HG02759 (cell line): Measurements from ENCODE around the gene CA12.

Experiments
- ATAC-seq: cut with Tn5 transposase; IDR thresholded peaks from one replicate; pipeline ENCODE4 v1.9.1; 2021; ENCODE audit warnings: mild to moderate bottlenecking, moderate library complexity; ENCODE audit not compliant: unreplicated experiment

CA12 gene

DNA sequence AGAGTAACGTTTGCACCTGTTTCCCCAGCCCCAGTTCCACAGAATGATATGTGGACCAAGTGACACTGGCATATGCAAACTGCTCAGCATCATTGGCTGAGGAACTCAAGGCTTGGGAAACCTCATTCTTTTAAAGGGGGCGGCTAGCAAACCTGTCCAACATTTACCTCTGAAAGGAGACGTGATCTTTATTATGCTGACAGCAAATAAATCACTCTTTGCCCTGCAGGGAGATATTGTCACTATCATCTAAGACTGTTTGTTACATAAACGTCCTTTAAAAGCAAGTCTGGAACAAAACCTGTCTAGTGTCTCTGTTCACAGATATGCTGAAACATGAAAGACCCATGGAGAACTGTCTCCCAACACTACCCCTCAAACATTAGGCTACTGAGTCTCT, 21.5 kb downstream of the CA12 start:
- no peak for ATAC-seq

DNA sequence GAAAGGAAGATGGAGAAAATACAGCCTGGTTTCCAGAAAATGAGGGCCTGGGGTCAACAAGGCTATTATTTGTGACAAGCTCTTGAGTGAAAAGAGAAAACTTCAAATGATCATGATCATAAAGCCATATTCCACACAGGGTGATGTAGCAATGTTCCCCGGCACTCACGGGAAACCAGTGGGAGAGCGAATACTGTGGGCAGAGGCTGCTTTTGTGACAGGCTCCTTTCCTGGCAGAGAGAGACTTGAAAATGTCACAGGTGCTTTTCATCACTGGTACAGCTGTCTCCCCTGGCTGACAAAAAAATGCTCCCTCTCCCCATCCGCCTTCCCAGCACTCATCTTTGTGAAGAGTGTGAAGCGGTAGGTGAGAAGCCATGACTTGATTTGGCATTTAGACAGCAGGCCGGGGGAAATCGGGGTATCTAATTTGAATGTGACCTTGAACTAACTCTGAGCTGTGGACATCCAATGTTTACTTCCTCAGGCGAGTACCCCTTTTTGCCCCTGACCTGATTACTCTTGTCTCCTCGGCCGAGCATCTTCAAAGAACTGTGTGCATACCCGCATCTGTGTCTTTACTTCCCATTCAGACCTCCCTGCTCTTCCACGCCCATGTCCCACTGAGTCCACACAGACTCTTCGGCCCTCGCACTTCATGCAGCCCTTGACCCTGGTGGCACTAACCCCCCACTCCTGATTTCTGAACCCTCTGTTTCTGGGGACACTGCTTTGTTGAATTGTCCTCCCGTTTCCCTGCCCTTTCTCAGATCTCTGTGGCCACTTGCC, 23.2 kb downstream of the CA12 start:
- no peak for ATAC-seq

DNA sequence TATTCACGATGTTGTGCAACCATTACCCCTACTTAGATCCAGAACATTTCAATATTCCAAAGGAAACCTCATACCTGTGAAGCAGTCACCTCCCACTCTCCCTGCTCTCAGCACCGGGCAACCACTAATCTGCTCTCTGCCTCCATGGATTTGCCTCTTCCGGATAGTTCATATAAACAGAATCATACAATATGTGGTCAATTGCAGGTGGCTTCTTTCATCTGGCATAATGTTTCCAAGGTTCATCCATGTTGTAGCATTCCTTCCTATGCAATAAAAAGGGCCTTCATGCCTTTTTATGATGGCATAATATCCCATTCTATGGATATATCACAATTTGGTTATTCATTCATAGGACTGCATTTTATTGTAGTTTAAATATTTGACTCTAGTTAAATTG, 23.9 kb downstream of the CA12 start:
- no peak for ATAC-seq

- ATAC-seq: no peak
These were observed 24.6 kb downstream of the CA12 start for GRCh38 chr15:63357061-63357460.

DNA sequence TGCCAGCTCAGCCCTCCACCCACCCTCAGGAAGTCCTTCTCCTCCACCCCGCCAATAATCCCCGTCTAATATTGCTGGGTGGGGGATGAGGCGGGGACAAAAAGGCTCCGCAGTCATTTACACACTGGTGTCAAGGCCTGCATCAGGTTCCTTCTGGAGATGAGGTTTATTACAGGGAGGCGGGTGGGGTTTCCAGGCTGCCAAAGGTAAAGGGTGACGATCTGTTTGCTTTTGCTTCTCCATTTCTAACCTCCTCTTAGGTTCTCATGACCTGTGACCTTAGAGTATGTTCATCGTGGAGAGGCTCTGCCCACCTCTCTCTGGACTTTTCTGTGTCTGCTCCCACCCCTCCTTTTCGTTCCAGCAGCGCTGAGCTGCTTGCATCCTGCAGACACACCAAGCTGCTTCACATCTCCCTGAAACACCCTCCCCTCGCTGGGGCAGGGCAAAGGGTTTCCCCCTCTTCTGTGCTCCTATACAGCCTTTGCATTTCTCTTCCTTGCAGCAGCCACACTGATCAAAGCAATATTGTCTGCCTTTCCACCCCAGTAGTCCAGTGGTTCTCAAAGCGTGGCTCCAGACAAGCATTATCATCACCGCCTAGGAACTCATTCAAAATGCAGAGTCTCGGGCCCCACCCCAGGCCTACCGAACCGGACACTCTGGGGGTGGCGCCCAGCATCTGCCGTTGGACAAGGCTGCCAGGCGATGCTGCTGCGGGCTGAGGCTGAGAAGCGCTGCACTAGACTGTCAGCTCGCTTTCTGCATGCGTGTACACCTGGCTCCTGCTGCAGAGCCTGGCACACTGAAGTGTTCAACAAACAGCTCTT, 26.6 kb downstream of the CA12 start:
- no peak for ATAC-seq

- no peak for ATAC-seq
These were observed 27.8 kb downstream of the CA12 start for GRCh38 chr15:63353887-63354286.

GRCh38 chr15:63353261-63353660, 28.4 kb downstream of the CA12 start:
- ATAC-seq: no peak

GRCh38 chr15:63352808-63353207, 28.8 kb downstream of the CA12 start:
- ATAC-seq: no peak

DNA sequence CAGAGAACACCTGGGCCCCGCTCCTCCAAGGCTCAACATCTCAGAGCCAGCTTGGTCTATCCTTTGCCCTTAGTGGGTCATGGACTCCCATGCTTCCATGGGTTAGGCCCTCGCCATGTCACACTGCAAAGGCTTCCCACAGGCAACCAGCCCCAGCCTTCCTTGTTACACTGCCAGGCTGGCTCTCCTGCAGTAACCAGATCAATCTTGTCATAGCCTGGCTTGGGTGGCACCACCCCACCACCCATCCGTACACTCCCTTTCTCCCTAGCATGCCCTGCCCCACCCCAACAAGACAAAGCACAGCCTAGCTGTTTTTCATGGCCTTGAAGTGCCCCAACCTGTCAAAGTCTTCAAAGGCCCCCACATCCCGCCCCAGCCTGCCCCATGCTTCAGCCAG, 30.5 kb downstream of the CA12 start:
- no peak for ATAC-seq

GRCh38 chr15:63350178-63350621, 31.4 kb downstream of the CA12 start:
- no peak for ATAC-seq

- ATAC-seq: no peak
These were observed 32.0 kb downstream of the CA12 start for GRCh38 chr15:63349621-63350020.

DNA sequence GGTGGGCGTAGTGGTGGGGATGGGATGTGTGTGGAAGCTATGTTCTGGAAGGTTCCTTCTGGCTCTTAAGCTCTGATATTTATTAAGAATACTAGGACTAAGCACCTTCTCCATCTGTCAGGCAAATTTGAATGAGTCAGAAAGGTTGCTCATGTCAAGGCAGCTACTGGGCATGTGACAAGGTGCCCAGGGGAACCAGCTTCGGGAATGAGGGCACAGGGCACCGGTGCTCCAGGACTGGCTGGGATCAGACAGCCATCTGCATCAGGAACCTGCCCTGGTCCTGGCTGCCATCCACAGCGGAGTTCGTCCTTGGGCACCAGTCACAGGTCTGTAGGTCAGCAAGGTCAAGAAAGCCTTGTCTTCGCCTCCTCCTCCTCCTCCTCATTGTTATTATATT, 32.5 kb downstream of the CA12 start:
- no peak for ATAC-seq

- ATAC-seq: no peak
These were observed 33.3 kb downstream of the CA12 start for GRCh38 chr15:63348392-63348791.

DNA sequence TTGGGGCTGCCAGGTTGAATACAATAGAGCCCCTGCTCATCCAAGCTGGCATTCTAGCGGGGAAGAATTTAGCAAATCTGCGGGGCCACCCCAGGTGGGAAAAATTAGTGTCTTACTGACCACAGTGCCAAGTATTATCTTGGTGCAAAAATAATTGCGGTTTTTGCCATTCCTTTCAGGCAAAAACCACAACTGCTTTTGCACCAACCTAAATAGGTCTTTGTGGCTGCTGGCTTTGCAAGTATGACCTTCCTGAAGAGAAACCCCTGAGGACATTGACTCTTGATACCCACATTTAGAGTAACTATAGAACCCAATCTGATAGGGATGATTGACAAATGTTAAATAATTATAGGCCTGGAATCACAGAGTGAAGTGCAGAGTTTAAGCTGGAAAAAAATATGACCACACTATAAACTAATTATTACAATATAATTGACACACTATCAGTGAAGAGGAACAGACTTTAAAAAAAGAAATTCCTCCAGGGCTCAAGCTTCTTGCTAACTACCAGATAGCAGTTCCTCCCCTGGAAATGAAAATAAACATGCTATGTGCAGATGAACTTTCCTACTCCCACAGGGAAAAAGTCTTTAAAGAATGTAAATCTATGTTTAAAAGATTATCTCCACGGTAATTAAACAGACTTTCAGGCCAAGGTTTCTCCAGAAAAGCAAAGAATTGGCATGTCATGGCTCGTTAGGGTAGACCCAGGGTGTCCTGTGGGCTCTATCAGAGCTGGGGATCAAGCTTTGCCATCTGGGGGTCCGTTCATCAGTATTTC, 34.4 kb downstream of the CA12 start:
- no peak for ATAC-seq

GRCh38 chr15:63345391-63345752, 36.3 kb downstream of the CA12 start:
- ATAC-seq: no peak

- ATAC-seq: no peak
These were observed 36.8 kb downstream of the CA12 start for GRCh38 chr15:63344731-63345390.

DNA sequence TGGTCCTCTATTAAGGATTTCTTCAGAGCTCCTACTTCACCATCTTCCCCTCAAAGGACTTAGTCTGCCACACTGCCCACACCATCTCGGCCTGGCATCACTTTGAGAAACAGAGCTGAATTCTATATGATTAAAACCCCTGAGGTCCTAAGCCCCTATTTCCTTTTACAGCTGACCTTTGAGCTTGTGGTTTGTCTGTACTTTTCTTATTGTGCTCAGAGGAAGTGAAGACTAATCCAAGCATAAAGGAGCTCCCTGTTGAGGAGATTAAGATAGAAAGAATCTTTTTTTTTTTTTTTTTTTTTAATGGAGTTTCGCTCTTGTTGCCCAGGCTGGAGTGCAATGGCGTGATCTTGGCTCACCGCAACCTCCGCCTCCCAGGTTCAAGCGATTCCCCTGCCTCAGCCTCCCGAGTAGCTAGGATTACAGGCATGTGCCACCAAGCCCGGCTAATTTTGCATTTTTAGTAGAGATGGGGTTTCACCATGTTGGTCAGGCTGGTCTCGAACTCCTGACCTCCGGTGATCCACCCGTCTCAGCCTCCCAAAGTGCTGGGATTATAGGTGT, 38.6 kb downstream of the CA12 start:
- peak; percentile 56 for ATAC-seq

DNA sequence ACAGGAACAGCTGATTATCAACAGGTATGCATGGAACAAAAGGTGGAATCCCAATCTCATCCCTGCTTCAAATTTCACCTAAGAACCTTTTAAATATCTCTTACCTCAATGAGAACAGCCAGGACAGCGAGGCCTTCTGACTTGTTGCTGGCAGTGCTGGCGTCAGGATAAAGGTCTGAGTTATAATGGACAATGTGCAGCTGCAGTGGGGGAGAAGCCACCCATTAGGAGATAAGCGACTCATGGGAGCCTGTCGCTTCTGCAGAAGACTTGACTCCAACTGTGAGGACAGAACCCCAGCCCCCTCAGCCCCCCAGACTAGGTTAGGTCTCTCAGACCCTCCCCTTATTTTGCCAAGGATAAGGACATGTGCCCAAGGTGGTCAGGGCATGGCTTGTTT, 39.7 kb downstream of the CA12 start:
- ATAC-seq: no peak

DNA sequence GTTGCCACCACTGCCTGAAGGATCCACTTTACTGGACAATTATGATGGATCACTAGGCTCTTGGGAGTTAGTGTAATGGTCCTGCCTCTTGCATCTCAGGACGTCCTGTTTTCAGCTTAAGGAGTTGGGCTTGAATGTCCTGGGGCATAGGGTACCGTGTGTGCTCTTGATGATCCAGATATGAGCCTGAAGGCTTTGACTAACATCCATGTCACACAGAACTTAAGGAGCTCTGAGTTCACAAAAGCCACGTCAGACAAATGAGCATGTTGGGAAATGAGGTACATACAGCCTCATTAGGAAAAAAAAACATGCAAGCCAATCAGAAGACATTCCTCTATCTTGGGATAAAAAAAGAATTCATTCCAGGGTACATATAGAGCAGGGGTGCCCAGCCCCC, 40.8 kb downstream of the CA12 start:
- no peak for ATAC-seq

GRCh38 chr15:63340353-63340752, 41.3 kb downstream of the CA12 start:
- no peak for ATAC-seq

- ATAC-seq: no peak
These were observed 41.8 kb downstream of the CA12 start for GRCh38 chr15:63339836-63340235.
